K562 (cell line): ENCODE measurements around the gene CAPN13.

Source experiments
- CTCF ChIP-seq, 3 experiments: IDR thresholded peaks in 2 of 3; conservative IDR thresholded peaks in 1 of 3; 2 replicates each; pipeline ENCODE4 v1.5.1; 2011 to 2012; ENCODE audit warnings: low read length in 3 of 3, mild to moderate bottlenecking in 3 of 3, control low read depth in 2 of 3, improper control_type of control experiment in 1 of 3, inconsistent platforms in 1 of 3, low read depth in 1 of 3, mixed read lengths in 1 of 3, moderate library complexity in 1 of 3; ENCODE audit not compliant: insufficient read depth in 2 of 3
- MAFF ChIP-seq: IDR thresholded peaks from 2 replicates; pipeline ENCODE4 v1.6.1; 2012; ENCODE audit warnings: low read length, improper control_type of control experiment
- MXI1 ChIP-seq: IDR thresholded peaks from 2 replicates; pipeline ENCODE4 v1.6.1; 2011; ENCODE audit warnings: low read depth, mild to moderate bottlenecking, improper control_type of control experiment, low read length
- SAP30 ChIP-seq: fragments of 200-600 bp; sonication (generic); IDR thresholded peaks from 2 replicates; pipeline ENCODE4 v1.6.1; 2012; ENCODE audit warnings: borderline replicate concordance, low read depth, mild to moderate bottlenecking, moderate library complexity, low read length, control low read depth, inconsistent platforms; ENCODE audit not compliant: insufficient read depth, poor library complexity, severe bottlenecking
- TARDBP ChIP-seq: fragments of 450-650 bp; IDR thresholded peaks from 2 replicates; pipeline ENCODE4 v1.6.1; 2016
- TRIM25 ChIP-seq: fragments of 450-650 bp; IDR thresholded peaks from 2 replicates; pipeline ENCODE4 v1.7.0; 2016; ENCODE audit warnings: borderline replicate concordance

DNA sequence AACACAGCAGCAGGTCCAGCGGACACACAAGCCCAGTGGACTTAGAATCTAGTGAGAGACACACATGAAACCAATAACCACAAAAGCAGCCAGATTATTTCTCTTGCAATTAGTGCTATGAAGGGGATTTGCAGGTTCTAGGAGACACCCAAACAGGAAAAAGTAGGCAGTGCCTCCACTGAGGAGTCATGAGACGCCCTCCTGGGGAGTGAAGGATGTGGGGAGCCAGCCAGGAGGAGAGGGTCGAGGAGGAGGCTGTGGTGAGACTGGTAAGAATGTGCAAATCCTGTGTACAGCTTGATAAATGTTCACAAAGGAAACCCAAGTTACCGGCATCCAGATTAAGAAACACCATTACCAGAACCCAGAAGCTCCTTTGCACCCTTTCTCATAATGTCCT is 2.7 kb upstream of the CAPN13 start:
- TF ChIP-seq CTCF (IDR thresholded peaks at IDR 0.05 in 2 of 3, conservative IDR thresholded peaks at IDR 0.05 in 1 of 3; ENCODE audit: insufficient read depth in 2 of 3, low read depth in 1 of 3, low read length in 3 of 3) (no peak), TARDBP (no peak), TRIM25 (no peak), MAFF (no peak), SAP30 (no peak), MXI1 (no peak)
